SKM-1 (cell line): ENCODE results near the gene IFT88.

Experiments used
- DNase-seq: peaks from one replicate; lab custom pipeline; 2025; ENCODE audit not compliant: unreplicated experiment; lab: John Stamatoyannopoulos, UW

Gene IFT88

GRCh38 chr13:20561741-20562140 is 5.2 kb upstream of the IFT88 start:
- no peak for DNase-seq

- DNase-seq: no peak
These were observed 1.7 kb upstream of the IFT88 start for GRCh38 chr13:20565115-20565736.

GRCh38 chr13:20566468-20566897 is 474 bp upstream of the IFT88 start:
- DNase-seq: peak; percentile 15

- no peak for DNase-seq
These were observed 1.0 kb downstream of the IFT88 start for GRCh38 chr13:20567881-20568528.

GRCh38 chr13:20570517-20570916 is 3.6 kb downstream of the IFT88 start:
- no peak for DNase-seq

- DNase-seq: no peak
These were observed 4.7 kb downstream of the IFT88 start for GRCh38 chr13:20571676-20572075.

- no peak for DNase-seq
These were observed 6.2 kb downstream of the IFT88 start for GRCh38 chr13:20573186-20573585.

- DNase-seq: no peak
These were observed 6.7 kb downstream of the IFT88 start for GRCh38 chr13:20573636-20574035.

- no peak for DNase-seq
These were observed 12.2 kb downstream of the IFT88 start for GRCh38 chr13:20579191-20579590.

GRCh38 chr13:20580257-20580656 is 13.3 kb downstream of the IFT88 start:
- DNase-seq: no peak

GRCh38 chr13:20582026-20582425 is 15.1 kb downstream of the IFT88 start:
- DNase-seq: no peak

- DNase-seq: no peak
These were observed 16.9 kb downstream of the IFT88 start for GRCh38 chr13:20583803-20584293.

GRCh38 chr13:20585371-20585770 is 18.4 kb downstream of the IFT88 start:
- DNase-seq: no peak

- DNase-seq: no peak
These were observed 21.7 kb downstream of the IFT88 start for GRCh38 chr13:20588529-20589110.

GRCh38 chr13:20590561-20590960 is 23.6 kb downstream of the IFT88 start:
- no peak for DNase-seq

GRCh38 chr13:20592606-20593005 is 25.6 kb downstream of the IFT88 start:
- no peak for DNase-seq

GRCh38 chr13:20594280-20594679 is 27.3 kb downstream of the IFT88 start:
- no peak for DNase-seq

GRCh38 chr13:20607015-20607414 is 40.1 kb downstream of the IFT88 start:
- DNase-seq: no peak

- DNase-seq: no peak
These were observed 41.6 kb downstream of the IFT88 start for GRCh38 chr13:20608438-20609020.

GRCh38 chr13:20609145-20609544 is 42.2 kb downstream of the IFT88 start:
- DNase-seq: no peak

- no peak for DNase-seq
These were observed 43.0 kb downstream of the IFT88 start for GRCh38 chr13:20610006-20610405.
